ENCODE results near the gene PACS2. TPM values are rescaled to one million over a fixed set of nuclear protein-coding genes. Genes with fewer than 3 reads are reported as not detected.

PACS2 gene
- total RNA-seq, 3 donors from 2014 or later = 46.0 to 70.9 (median 67.8) TPM

GRCh38 chr14:105421723-105422615 is 107.4 kb downstream of the PACS2 start:
- peak overlapping the region; percentile 73 to 84 for H3K27ac ChIP-seq
- no peaks in the 10 kb centered on the region for H3K36me3 ChIP-seq
- H3K9me3 ChIP-seq = peaks cover 0 to 2% of the 10 kb centered on the region in 2 donors
- H3K4me1 ChIP-seq = peaks cover 16 to 17% of the 10 kb centered on the region in 2 donors
- TF ChIP-seq POLR2A (IDR thresholded peaks at IDR 0.05) (no peak), POLR2AphosphoS5 (IDR thresholded peaks at IDR 0.05) (no peak)
- TF ChIP-seq, protein P1, sequence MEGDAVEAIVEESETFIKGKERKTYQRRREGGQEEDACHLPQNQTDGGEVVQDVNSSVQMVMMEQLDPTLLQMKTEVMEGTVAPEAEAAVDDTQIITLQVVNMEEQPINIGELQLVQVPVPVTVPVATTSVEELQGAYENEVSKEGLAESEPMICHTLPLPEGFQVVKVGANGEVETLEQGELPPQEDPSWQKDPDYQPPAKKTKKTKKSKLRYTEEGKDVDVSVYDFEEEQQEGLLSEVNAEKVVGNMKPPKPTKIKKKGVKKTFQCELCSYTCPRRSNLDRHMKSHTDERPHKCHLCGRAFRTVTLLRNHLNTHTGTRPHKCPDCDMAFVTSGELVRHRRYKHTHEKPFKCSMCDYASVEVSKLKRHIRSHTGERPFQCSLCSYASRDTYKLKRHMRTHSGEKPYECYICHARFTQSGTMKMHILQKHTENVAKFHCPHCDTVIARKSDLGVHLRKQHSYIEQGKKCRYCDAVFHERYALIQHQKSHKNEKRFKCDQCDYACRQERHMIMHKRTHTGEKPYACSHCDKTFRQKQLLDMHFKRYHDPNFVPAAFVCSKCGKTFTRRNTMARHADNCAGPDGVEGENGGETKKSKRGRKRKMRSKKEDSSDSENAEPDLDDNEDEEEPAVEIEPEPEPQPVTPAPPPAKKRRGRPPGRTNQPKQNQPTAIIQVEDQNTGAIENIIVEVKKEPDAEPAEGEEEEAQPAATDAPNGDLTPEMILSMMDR (IDR thresholded peaks at IDR 0.05) = no peak
- DNase-seq (ENCODE audit: low spot score in 2 of 2) = no peak
- no peaks in the 10 kb centered on the region for H3K27me3 ChIP-seq
- H3K4me3 ChIP-seq = peak overlapping the region in 2 of 3 donors; percentile 71 to 79
- intact Hi-C loops (cut with DNase I; ENCODE audit: low total_unique reads) = no loop called here

DNA sequence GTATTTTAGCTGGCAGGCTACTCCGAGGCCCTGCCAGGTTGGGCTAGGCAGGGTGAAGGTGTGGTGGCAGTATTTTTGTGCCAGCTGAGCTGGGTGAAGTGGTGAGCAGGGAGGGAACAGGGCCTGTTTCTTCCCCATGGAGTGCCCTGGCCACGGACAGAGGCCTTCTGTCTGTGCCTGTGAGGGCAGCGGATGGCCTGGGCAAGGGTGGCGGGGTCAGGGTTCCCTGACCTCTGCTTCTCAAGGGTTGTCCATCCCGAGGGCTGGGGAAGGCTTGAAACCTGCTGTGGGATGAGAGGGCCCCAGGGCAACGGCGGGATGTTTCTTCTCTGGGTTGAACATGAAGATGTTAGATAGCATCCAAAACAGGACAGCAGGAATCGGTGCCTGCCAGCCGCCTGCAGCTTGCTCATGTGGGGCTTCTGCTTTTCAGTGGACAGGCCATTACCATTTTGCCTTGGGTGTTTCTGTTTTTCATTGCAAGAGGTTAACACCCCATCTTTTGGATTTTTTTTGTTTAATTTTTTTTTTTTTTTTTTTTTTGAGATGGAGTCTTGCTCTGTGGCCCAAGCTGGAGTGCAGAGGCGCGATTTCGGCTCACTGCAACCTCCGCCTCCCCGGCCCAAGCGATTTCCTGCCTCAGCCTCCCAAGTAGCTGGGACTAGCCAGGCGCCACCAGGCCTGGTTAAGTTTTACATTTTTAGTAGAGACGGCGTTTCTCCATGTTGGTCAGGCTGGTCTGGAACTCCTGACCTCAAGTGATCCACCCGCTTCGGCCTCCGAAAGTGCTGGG is 108.3 kb downstream of the PACS2 start:
- no peak overlapping the region for H3K4me3 ChIP-seq
- peak overlapping the region; percentile 6 to 52 for H3K27ac ChIP-seq
- intact Hi-C loops (cut with DNase I; ENCODE audit: low total_unique reads) = no loop called here
- peaks cover 16 to 17% of the 10 kb centered on the region in 2 donors for H3K4me1 ChIP-seq
- peaks cover 0 to 5% of the 10 kb centered on the region in 2 donors for H3K9me3 ChIP-seq
- TF ChIP-seq, protein P1 (IDR thresholded peaks at IDR 0.05) = no peak
- no peak for TF ChIP-seq POLR2AphosphoS5 (IDR thresholded peaks at IDR 0.05)
- no peak for TF ChIP-seq POLR2A (IDR thresholded peaks at IDR 0.05)
- H3K36me3 ChIP-seq = no peaks in the 10 kb centered on the region
- H3K27me3 ChIP-seq = no peaks in the 10 kb centered on the region
- DNase-seq (ENCODE audit: low spot score in 2 of 2) = no peak

GRCh38 chr14:105423488-105424195 is 109.1 kb downstream of the PACS2 start:
- Histone ChIP-seq H3K9me3 (peaks cover 0 to 5% of the 10 kb centered on the region in 2 donors), H3K4me1 (peaks cover 14 to 17% of the 10 kb centered on the region in 2 donors), H3K27ac (no peak overlapping the region), H3K4me3 (no peak overlapping the region), H3K27me3 (no peaks in the 10 kb centered on the region), H3K36me3 (no peaks in the 10 kb centered on the region)
- TF ChIP-seq POLR2A (IDR thresholded peaks at IDR 0.05) = no peak
- no peak for TF ChIP-seq POLR2AphosphoS5 (IDR thresholded peaks at IDR 0.05)
- TF ChIP-seq, protein P1 (IDR thresholded peaks at IDR 0.05) = no peak
- DNase-seq (ENCODE audit: low spot score in 2 of 2) = no peak
- intact Hi-C loops (cut with DNase I; ENCODE audit: low total_unique reads) = no loop called here

DNA sequence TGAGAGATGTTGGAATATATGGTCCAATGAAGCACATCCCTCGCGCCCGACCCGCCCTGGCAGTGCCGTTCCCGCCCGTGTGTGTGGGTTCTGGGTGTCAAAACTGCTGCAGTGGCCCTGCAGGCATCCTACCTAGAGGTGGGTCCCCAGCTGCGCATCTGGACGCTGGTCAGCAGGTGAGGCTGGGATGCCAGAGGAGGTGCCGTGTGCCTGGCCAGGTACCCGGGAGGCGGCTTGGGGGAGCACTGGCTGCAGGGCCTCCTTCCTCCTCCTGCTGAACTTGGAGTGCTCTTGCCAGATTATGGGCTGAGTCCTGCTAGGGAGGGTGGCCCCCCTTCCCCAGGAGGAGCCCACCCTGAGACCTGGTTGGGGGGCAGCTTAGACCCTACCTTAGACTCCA is 110.3 kb downstream of the PACS2 start:
- Histone ChIP-seq H3K4me3 (no peak overlapping the region), H3K27ac (no peak overlapping the region), H3K9me3 (peaks cover 0 to 5% of the 10 kb centered on the region in 2 donors), H3K4me1 (peaks cover 8 to 11% of the 10 kb centered on the region in 2 donors), H3K36me3 (no peaks in the 10 kb centered on the region), H3K27me3 (no peaks in the 10 kb centered on the region)
- intact Hi-C loops (cut with DNase I; ENCODE audit: low total_unique reads) = no loop called here
- DNase-seq (ENCODE audit: low spot score in 2 of 2) = no peak
- TF ChIP-seq POLR2A (IDR thresholded peaks at IDR 0.05) (no peak), POLR2AphosphoS5 (IDR thresholded peaks at IDR 0.05) (no peak)
- TF ChIP-seq, protein P1 (IDR thresholded peaks at IDR 0.05) = no peak

Data from breast epithelium (tissue), 4 donors.